Measurements from ENCODE around the gene IRAK2. TPM values are rescaled to one million over a fixed set of nuclear protein-coding genes. Genes with fewer than 3 reads are reported as not detected.
A peak's percentile ranks its signal among the peaks of the same experiment; 100 is the strongest.

The IRAK2 gene
- total RNA-seq, 6 donors from 2014 or later = 3.1 to 10.2 (median 7.1) TPM

DNA sequence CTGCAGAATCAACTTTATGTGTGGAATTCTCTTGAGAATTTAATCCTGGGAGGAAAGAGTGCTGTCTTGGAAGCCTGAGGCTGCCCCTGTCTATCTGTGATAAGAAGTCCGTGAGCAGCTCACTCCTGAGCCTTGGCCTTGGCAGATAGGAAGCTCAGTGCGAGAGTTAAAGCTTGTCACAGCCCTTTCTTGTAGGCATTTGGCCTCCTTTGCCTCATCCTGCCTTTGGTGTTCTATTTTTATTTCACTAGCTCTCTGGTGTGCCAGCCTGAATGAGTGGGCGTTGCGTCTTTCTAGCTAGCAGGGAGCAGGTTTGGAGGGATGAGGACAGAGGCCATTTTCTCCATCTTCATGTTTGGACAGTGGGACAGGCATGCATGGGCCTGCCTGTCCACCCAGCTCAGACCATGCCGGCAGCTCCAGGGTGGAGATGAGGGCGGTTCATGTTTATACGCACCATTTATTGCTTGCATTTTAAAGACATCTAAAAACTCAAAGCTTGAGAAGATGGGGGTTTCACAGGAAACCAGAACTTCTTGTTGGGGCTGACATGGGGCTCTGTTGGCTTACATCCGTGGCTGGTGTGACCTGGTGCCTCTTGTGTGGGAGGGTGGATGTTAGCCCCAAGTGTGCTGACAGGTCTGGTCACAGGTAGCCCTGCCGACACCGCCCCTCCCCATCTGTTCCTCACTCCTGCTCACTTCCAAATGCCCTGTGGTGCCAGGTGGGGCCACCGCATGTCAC is 29.8 kb downstream of the IRAK2 start:
- no peaks in the 10 kb centered on the region for H3K27me3 ChIP-seq
- no peak for TF ChIP-seq POLR2A (IDR thresholded peaks at IDR 0.05)
- TF ChIP-seq, protein P1, sequence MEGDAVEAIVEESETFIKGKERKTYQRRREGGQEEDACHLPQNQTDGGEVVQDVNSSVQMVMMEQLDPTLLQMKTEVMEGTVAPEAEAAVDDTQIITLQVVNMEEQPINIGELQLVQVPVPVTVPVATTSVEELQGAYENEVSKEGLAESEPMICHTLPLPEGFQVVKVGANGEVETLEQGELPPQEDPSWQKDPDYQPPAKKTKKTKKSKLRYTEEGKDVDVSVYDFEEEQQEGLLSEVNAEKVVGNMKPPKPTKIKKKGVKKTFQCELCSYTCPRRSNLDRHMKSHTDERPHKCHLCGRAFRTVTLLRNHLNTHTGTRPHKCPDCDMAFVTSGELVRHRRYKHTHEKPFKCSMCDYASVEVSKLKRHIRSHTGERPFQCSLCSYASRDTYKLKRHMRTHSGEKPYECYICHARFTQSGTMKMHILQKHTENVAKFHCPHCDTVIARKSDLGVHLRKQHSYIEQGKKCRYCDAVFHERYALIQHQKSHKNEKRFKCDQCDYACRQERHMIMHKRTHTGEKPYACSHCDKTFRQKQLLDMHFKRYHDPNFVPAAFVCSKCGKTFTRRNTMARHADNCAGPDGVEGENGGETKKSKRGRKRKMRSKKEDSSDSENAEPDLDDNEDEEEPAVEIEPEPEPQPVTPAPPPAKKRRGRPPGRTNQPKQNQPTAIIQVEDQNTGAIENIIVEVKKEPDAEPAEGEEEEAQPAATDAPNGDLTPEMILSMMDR (IDR thresholded peaks at IDR 0.05) = no peak
- no peak for TF ChIP-seq POLR2AphosphoS5 (IDR thresholded peaks at IDR 0.05)
- no peak for TF ChIP-seq EP300 (IDR thresholded peaks at IDR 0.05)
- ATAC-seq (ENCODE audit: low FRiP score in 2 of 2) (no peak), DNase-seq (no peak)
- peaks cover 73 to 82% (median 78%) of the 10 kb centered on the region in 4 donors for H3K4me1 ChIP-seq
- H3K9me3 ChIP-seq = no peaks in the 10 kb centered on the region
- no peak overlapping the region for H3K4me3 ChIP-seq
- peak overlapping the region; percentile 83 to 93 (median 90) for H3K27ac ChIP-seq
- H3K36me3 ChIP-seq = no peaks in the 10 kb centered on the region
- 46 to 47% methylated on average over 11 of the region's 11 CpGs for WGBS, 2 donors

DNA sequence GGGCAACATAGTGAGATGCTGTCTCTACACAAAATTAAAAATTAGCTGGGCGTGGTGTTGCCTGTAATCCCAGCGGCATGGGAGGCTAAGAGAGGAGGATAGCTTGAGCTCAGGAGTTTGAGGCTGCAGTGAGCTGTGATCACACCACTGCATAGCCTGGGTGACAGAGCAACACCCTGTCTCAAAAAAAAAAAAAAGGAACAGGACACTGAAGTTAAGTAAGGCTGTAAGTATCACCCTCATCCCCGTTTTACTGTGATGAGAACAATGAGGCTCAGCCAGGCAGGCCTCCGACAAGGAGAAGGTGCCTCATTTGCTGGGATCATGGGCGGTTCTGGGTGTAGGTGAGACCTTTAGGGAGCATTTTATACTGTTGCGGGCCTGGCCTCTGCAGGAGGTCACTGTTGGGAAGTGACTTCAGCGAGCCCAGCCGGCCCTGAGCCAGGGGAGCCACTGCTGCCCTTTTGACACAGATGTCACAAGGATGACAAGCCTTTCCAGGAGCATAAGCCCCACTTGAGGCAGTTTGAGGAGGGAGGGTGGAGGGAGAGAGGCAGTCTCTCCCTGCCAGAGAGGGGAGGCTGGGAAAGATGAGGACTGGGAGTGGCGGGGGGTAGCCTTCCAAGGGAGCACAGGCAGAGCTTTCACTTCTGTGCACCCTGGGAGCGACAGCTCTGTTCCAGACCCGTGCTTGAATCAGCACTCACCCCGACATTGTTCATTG is 30.8 kb downstream of the IRAK2 start:
- H3K4me1 ChIP-seq = peaks cover 64 to 74% (median 69%) of the 10 kb centered on the region in 4 donors
- ATAC-seq (ENCODE audit: low FRiP score in 2 of 2) = no peak

DNA sequence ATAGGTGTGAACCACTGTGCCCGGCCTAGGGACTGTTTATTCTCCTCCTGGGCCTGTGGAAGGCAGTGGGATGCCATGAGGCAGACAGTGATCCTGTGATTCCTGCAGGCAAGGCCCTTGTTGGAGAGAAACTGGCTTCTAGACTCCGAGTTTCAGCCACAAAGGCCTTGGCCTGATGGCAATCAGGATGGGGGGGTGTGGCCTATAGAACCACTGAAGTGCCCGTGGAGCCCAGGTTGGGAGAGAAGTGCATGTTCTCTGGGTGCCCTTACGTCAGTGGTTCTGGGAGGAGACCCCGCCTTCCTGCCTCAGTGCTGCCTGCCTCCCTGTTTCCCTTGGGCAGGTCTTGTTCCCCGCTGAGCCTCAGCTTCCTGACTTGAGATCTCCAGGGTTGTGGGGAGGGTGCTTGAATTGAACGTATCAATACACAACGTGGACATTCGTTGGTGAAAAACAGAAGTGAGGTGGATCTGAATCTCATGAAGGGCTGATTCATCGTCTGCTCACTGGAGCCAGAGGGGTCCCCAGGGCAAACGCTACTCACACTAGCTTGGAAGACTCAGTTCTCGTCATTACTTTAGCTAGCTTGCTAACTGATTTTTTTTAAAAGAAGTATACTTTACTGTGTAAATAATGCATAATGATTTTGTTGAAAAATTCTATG is 31.8 kb downstream of the IRAK2 start:
- H3K4me1 ChIP-seq = peaks cover 55 to 64% (median 59%) of the 10 kb centered on the region in 4 donors
- H3K27ac ChIP-seq = peak overlapping the region in 3 of 4 donors; percentile 83 to 91 (median 89)
- no peak overlapping the region for H3K4me3 ChIP-seq
- DNase-seq = no peak
- 73 to 74% methylated on average over 9 to 12 of the region's 12 CpGs for WGBS, 2 donors
- peak in 1 of 2 donors; percentile 67 for ATAC-seq (ENCODE audit: low FRiP score in 2 of 2)
- H3K9me3 ChIP-seq = no peaks in the 10 kb centered on the region
- H3K27me3 ChIP-seq = no peaks in the 10 kb centered on the region
- TF ChIP-seq POLR2A (IDR thresholded peaks at IDR 0.05) (no peak), EP300 (IDR thresholded peaks at IDR 0.05) (no peak), POLR2AphosphoS5 (IDR thresholded peaks at IDR 0.05) (no peak)
- TF ChIP-seq, protein P1 (IDR thresholded peaks at IDR 0.05) = no peak
- peaks cover 0 to 14% (median 3%) of the 10 kb centered on the region in 4 donors for H3K36me3 ChIP-seq

More for the DNA sequence above, 30.8 kb downstream of the IRAK2 start:
- H3K27ac ChIP-seq = peak overlapping the region; percentile 83 to 93 (median 90)
- no peak for TF ChIP-seq POLR2A (IDR thresholded peaks at IDR 0.05)
- TF ChIP-seq, protein P1 (IDR thresholded peaks at IDR 0.05) = no peak
- TF ChIP-seq EP300 (IDR thresholded peaks at IDR 0.05) = no peak
- no peak for TF ChIP-seq POLR2AphosphoS5 (IDR thresholded peaks at IDR 0.05)
- peaks cover 0 to 4% (median 0%) of the 10 kb centered on the region in 4 donors for H3K36me3 ChIP-seq
- H3K27me3 ChIP-seq = no peaks in the 10 kb centered on the region
- H3K9me3 ChIP-seq = no peaks in the 10 kb centered on the region
- DNase-seq = no peak
- no peak overlapping the region for H3K4me3 ChIP-seq
- 77 to 79% methylated on average over 12 of the region's 12 CpGs for WGBS, 2 donors

DNA sequence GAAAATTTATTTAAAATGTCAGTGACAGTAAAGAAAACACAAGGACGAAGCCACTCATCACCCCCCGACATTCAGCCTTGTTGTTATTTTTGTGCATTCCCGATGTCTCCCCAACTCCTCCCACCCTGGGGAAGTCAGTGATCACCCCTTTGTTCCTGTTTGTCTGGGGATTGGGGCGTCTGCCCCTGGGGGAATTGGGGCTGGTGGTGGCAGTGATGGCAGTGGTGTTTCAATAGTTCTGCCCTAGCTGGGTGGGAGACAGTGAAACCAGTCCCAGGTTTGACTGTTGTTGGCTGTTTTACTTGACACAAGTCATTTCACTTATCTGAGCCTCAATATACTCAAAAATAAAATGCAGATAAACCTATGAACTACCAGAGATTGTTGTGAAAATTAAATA is 33.5 kb downstream of the IRAK2 start:
- TF ChIP-seq EP300 (IDR thresholded peaks at IDR 0.05) (no peak), POLR2A (IDR thresholded peaks at IDR 0.05) (no peak), POLR2AphosphoS5 (IDR thresholded peaks at IDR 0.05) (no peak)
- TF ChIP-seq, protein P1 (IDR thresholded peaks at IDR 0.05) = no peak
- ATAC-seq (ENCODE audit: low FRiP score in 2 of 2) (no peak), DNase-seq (no peak)
- H3K4me3 ChIP-seq = no peak overlapping the region
- H3K36me3 ChIP-seq = peaks cover 0 to 23% (median 4%) of the 10 kb centered on the region in 4 donors
- peaks cover 40 to 48% (median 42%) of the 10 kb centered on the region in 4 donors for H3K4me1 ChIP-seq
- peak overlapping the region; percentile 62 to 80 (median 75) for H3K27ac ChIP-seq
- no peaks in the 10 kb centered on the region for H3K27me3 ChIP-seq
- no peaks in the 10 kb centered on the region for H3K9me3 ChIP-seq
- WGBS, 2 donors = 76 to 79% methylated on average over 4 of the region's 4 CpGs
